H9 (cell line): ENCODE measurements around the gene THSD7B. TPM values are rescaled to one million over a fixed set of nuclear protein-coding genes. Genes with fewer than 3 reads are reported as not detected.

Source experiments
- DNase-seq: peaks from one replicate; pipeline ENCODE4 v3.0.0-alpha.2; 2017
- H2AFZ ChIP-seq: one replicate; pipeline ENCODE4 v1.6.1; 2013; ENCODE audit warnings: mild to moderate bottlenecking, low read length, control low read depth, moderate library complexity
- H2AK5ac ChIP-seq: 2 replicates; pipeline ENCODE4 v1.6.1; 2013; ENCODE audit warnings: low read length, control low read depth, mixed read lengths; ENCODE audit not compliant: insufficient read length
- H2BK120ac ChIP-seq: one replicate; pipeline ENCODE4 v1.6.1; 2013; ENCODE audit warnings: low read depth, mild to moderate bottlenecking, low read length, control low read depth, inconsistent platforms; ENCODE audit not compliant: poor library complexity, severe bottlenecking
- H2BK12ac ChIP-seq: 2 replicates; pipeline ENCODE4 v1.6.1; 2013; ENCODE audit warnings: low read length, control low read depth, mixed read lengths, low read depth; ENCODE audit not compliant: insufficient read length
- H2BK15ac ChIP-seq: 2 replicates; pipeline ENCODE4 v1.6.1; 2013; ENCODE audit warnings: low read depth, low read length, control low read depth
- H2BK20ac ChIP-seq: one replicate; pipeline ENCODE4 v1.6.1; 2013; ENCODE audit warnings: low read depth, mild to moderate bottlenecking, low read length, control low read depth, inconsistent platforms; ENCODE audit not compliant: poor library complexity, severe bottlenecking
- H2BK5ac ChIP-seq: 2 replicates; pipeline ENCODE4 v1.6.1; 2013; ENCODE audit warnings: low read length, control low read depth, mixed read lengths; ENCODE audit not compliant: insufficient read length
- H3K14ac ChIP-seq: 2 replicates; pipeline ENCODE4 v1.6.1; 2013; ENCODE audit warnings: low read length, control low read depth; ENCODE audit not compliant: insufficient read depth
- H3K18ac ChIP-seq: 2 replicates; pipeline ENCODE4 v1.6.1; 2013; ENCODE audit warnings: low read depth, mild to moderate bottlenecking, mixed read lengths, low read length, control low read depth; ENCODE audit not compliant: insufficient read length
- H3K23ac ChIP-seq: 2 replicates; pipeline ENCODE4 v1.6.1; 2013; ENCODE audit warnings: low read length, control low read depth, mixed read lengths, low read depth; ENCODE audit not compliant: insufficient read length
- H3K23me2 ChIP-seq: 2 replicates; pipeline ENCODE4 v1.6.1; 2013; ENCODE audit warnings: low read depth, mild to moderate bottlenecking, mixed read lengths, low read length, control low read depth; ENCODE audit not compliant: insufficient read length, poor library complexity, severe bottlenecking
- H3K27ac ChIP-seq: 2 replicates; pipeline ENCODE4 v1.5.1; 2013; ENCODE audit warnings: low read length, control low read depth, mixed read lengths, low read depth; ENCODE audit not compliant: insufficient read length
- H3K27me3 ChIP-seq: 2 replicates; pipeline ENCODE4 v1.6.1; 2013; ENCODE audit warnings: low read length, control low read depth, inconsistent platforms; ENCODE audit not compliant: insufficient read depth
- H3K4ac ChIP-seq: 2 replicates; pipeline ENCODE4 v1.6.1; 2013; ENCODE audit warnings: low read depth, mild to moderate bottlenecking, control low read depth, inconsistent platforms, low read length, moderate library complexity
- H3K4me1 ChIP-seq: 2 replicates; pipeline ENCODE4 v1.6.1; 2013; ENCODE audit warnings: low read length, control low read depth, inconsistent platforms; ENCODE audit not compliant: insufficient read depth
- H3K4me2 ChIP-seq: 2 replicates; pipeline ENCODE4 v1.6.1; 2013; ENCODE audit warnings: low read length, control low read depth, mixed read lengths; ENCODE audit not compliant: insufficient read length, insufficient read depth
- H3K56ac ChIP-seq: 2 replicates; pipeline ENCODE4 v1.6.1; 2013; ENCODE audit warnings: low read depth, mild to moderate bottlenecking, mixed read lengths, low read length, control low read depth; ENCODE audit not compliant: insufficient read length
- H3K79me1 ChIP-seq: 2 replicates; pipeline ENCODE4 v1.6.1; 2013; ENCODE audit warnings: low read depth, mild to moderate bottlenecking, moderate library complexity, low read length, control low read depth, inconsistent platforms; ENCODE audit not compliant: insufficient read depth, poor library complexity, severe bottlenecking
- H3K79me2 ChIP-seq: 2 replicates; pipeline ENCODE4 v1.6.1; 2013; ENCODE audit warnings: low read length, control low read depth, inconsistent platforms; ENCODE audit not compliant: insufficient read depth
- H3K9ac ChIP-seq: 2 replicates; pipeline ENCODE4 v1.6.1; 2013; ENCODE audit warnings: low read length, control low read depth, mixed read lengths; ENCODE audit not compliant: insufficient read length; ENCODE audit errors: extremely low read depth
- H3K9me3 ChIP-seq: one replicate; pipeline ENCODE4 v1.6.1; 2013; ENCODE audit warnings: low read depth, low read length, inconsistent platforms; ENCODE audit not compliant: control insufficient read depth
- H3T11ph ChIP-seq: one replicate; pipeline ENCODE4 v1.6.1; 2013; ENCODE audit warnings: mild to moderate bottlenecking, low read length, control low read depth, inconsistent platforms
- H4K20me1 ChIP-seq: one replicate; pipeline ENCODE4 v1.6.1; 2013; ENCODE audit not compliant: control insufficient read depth, insufficient read length, insufficient read depth
- H4K5ac ChIP-seq: 2 replicates; pipeline ENCODE4 v1.6.1; 2013; ENCODE audit warnings: low read depth, mild to moderate bottlenecking, mixed read lengths, low read length, control low read depth; ENCODE audit not compliant: insufficient read length
- H4K8ac ChIP-seq: replicated peaks from 2 replicates; pipeline ENCODE4 v1.6.1; 2013; ENCODE audit warnings: low read length, control low read depth, mixed read lengths, low read depth; ENCODE audit not compliant: insufficient read length
- H4K91ac ChIP-seq: 2 replicates; pipeline ENCODE4 v1.6.1; 2013; ENCODE audit warnings: low read depth, mild to moderate bottlenecking, moderate library complexity, mixed read lengths, low read length, control low read depth; ENCODE audit not compliant: insufficient read length
- H3K27ac Mint-ChIP-seq, 3 experiments: 2 replicates in 2 of 3; 3 replicates in 1 of 3; pipeline ENCODE4 v1.8.0; 2020 to 2021; ENCODE audit warnings: mixed read lengths in 3 of 3, mild to moderate bottlenecking in 1 of 3, moderate library complexity in 1 of 3
- H3K27me3 Mint-ChIP-seq: 2 replicates; pipeline ENCODE4 v1.8.0; 2021; ENCODE audit warnings: low read depth, mild to moderate bottlenecking, moderate library complexity, mixed read lengths
- H3K36me3 Mint-ChIP-seq, 3 experiments: 2 replicates in 2 of 3; 3 replicates in 1 of 3; pipeline ENCODE4 v1.8.0; 2020 to 2021; ENCODE audit warnings: low read depth in 3 of 3, mixed read lengths in 3 of 3; ENCODE audit not compliant: insufficient read depth in 1 of 3
- H3K4me1 Mint-ChIP-seq, 2 experiments: 2 replicates each; pipeline ENCODE4 v1.8.0; 2020; ENCODE audit warnings: mixed read lengths in 2 of 2
- H3K4me3 Mint-ChIP-seq, 2 experiments: 2 replicates in 1 of 2; 3 replicates in 1 of 2; pipeline ENCODE4 v1.8.0; 2020 to 2021; ENCODE audit warnings: mild to moderate bottlenecking in 2 of 2, mixed read lengths in 2 of 2, moderate library complexity in 1 of 2
- H3K9me3 Mint-ChIP-seq, 2 experiments: 2 replicates in 1 of 2; 3 replicates in 1 of 2; pipeline ENCODE4 v1.8.0; 2020; ENCODE audit warnings: mild to moderate bottlenecking in 2 of 2, mixed read lengths in 2 of 2, moderate library complexity in 1 of 2
- CTCF ChIP-seq: fragments of 200-600 bp; sonication (generic); conservative IDR thresholded peaks from 3 replicates; pipeline ENCODE4 v1.8.0; 2021; ENCODE audit warnings: antibody characterized with exemption, mild to moderate bottlenecking
- WGBS: extraction: QIAGEN DNeasy Blood & Tissue Kit; methylation state at CpG from one replicate; pipeline ENCODE4 v1.1.7; 2013; ENCODE audit warnings: missing lambda C conversion rate, low lambda C conversion rate, mixed read lengths; ENCODE audit not compliant: insufficient read length; ENCODE audit errors: extremely low coverage; 5-methylcytosine and 5-hydroxymethylcytosine counted together
- total RNA-seq: library from RNA; stranded (reverse); gene quantifications from 2 replicates; pipeline ENCODE4 v1.2.1, GENCODE V29; 2021

THSD7B gene
- total RNA-seq, 1 experiment from 2014 or later = 0.85 TPM

- Histone ChIP-seq H3K14ac (no peak overlapping the region), H3K23me2 (no peaks in the 10 kb centered on the region), H3K9ac (no peak overlapping the region), H2BK12ac (no peak overlapping the region), H3K79me2 (no peaks in the 10 kb centered on the region), H4K91ac (no peak overlapping the region), H4K20me1 (no peaks in the 10 kb centered on the region), H3K18ac (no peak overlapping the region), H2BK20ac (no peak overlapping the region), H3K4ac (no peak overlapping the region), H3K9me3 (no peaks in the 10 kb centered on the region), H3K27me3 (no peaks in the 10 kb centered on the region), H3K56ac (no peak overlapping the region), H4K5ac (no peak overlapping the region), H3K4me1 (no peaks in the 10 kb centered on the region), H3T11ph (no peak overlapping the region), H2AFZ (no peak overlapping the region), H4K8ac (no peak overlapping the region), H2AK5ac (no peak overlapping the region), H2BK5ac (no peak overlapping the region), H2BK15ac (no peak overlapping the region), H3K79me1 (no peaks in the 10 kb centered on the region), H3K23ac (no peak overlapping the region), H3K4me2 (no peak overlapping the region), H2BK120ac (no peak overlapping the region), H3K27ac (no peak overlapping the region)
- Mint-ChIP-seq H3K9me3 (no peaks in the 10 kb centered on the region), H3K27me3 (peaks cover 13% of the 10 kb centered on the region), H3K36me3 (no peaks in the 10 kb centered on the region), H3K27ac (no peak overlapping the region), H3K4me1 (no peaks in the 10 kb centered on the region), H3K4me3 (no peak overlapping the region)
- TF ChIP-seq CTCF = no peak
- DNase-seq = no peak
- WGBS = no CpG with 5 or more reads among the region's 2 CpGs
Observed at GRCh38 chr2:136777391-136777790, 12.0 kb downstream of the THSD7B start.
